Stimulated activated CD8-positive, alpha-beta memory T cell treated with anti-CD3 and anti-CD28 coated beads, Interleukin-15, amount 100 ng/mL, for 4 hours (primary cell): ENCODE measurements around the gene FARS2.
"Not testable (repeated sequence)": the region's sequence is repeated elsewhere in the genome, so short reads cannot be mapped to it uniquely, and the experiment has no call there.

Source experiments
- DNase-seq, 2 donors: peaks; one replicate each; pipeline ENCODE4 v3.0.0-alpha.2; 2020; ENCODE audit warnings: low read depth in 2 of 2

Gene FARS2

DNA sequence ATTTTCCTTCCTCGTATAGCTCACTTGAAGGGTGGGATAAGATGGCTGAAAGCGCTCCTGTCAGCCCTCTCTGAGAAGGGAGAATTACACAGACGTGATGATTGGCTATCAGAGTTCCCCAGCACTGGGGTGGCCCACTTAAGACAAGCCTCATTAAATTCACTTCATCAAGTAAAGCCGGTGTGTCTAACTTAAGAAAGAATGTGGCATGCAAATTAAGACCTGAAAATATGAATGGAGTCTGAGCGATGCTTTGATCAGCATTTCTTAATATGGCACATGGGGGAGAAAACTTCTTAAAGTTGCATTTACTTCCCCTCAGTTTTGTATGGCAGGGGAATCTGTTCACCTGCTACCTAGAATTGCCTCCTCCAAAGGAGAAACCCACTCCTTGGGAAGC, 369.3 kb downstream of the FARS2 start:
- DNase-seq: no peak

DNA sequence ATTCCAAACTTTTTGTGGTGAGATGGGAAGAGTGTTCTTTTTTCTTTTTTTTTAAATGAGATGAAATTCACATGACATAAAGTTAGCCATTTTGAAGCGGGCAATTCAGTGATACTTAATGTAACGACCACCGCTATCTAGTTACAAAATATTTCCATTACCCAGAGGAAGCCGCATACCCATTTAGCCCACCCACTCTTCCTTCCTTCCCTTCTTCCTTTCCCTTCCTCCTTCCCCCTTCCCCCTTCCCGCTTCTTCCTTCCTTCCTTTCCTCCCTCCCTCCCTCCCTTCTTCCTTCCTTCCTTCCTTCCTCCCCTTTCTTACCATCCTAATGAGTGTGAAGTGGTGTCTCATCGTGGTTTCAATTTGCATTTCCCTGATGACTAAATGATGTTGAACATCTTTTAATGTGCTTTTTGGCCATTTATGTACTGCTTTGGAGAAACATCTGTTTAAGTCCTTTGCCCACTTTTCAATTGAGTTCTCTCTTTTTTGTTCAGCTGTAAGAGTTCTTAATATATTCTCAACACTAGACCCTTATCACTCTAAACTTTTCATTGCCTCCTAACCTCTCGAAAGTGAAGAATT, 371.1 kb downstream of the FARS2 start:
- no peak for DNase-seq

DNA sequence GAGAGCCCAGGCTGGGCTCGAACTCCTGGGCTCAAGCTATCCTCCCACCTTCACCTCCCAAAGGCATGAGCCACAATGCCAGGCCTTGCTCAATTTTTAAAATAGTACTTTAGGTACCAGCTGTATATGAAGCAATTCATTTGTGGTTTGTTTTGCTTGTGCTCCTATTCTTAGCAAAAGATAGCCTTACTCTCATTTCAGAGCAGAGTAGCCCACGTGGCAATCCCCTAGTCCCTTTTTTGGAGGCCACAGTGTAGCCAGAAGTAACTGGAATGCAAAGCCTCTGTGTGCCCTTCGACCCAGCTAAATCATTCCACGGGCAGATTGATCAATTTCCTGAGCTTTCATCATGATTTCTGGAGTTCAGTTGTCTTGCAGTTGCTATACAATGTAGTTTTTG, 373.2 kb downstream of the FARS2 start:
- DNase-seq: no peak

DNA sequence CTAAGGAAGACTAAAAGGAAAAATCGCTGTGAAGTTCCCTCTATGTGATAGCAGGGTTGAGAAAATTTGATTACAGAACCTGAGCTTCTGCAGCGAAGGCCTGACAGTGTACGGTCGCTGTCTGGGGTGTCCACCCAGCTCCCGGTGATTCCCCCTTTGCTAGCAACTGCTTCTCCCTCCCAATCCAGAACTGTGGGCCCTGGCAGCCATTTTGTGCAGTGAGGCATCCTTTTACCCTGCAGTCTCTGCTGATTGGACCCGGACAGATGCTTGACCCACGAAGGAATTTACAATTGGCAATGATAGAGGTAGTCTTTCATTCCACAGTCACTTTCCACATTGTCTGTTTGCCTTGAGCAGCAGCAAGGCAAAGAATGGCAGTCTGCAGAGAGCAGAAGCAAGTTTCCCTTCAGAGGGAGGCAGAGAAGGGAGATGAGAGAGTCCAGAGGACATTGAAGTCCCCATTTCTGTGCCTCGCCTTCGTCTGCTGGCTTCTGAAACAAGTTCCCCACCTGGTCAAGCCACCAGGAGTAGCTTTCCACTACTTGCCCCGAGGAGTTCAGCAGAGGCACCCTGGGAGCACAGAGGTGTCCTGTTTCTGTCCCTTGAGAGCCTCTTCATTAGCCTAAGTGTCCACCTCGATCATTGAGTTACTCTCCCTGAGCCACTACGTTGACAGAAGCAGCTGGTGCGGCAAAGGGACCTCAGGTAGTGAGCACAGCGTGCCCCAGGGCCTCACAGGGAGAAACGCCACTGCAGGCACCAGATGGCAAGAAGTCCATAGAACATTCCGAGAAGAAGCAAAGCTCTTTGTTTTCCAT, 375.1 kb downstream of the FARS2 start:
- DNase-seq: no peak

DNA sequence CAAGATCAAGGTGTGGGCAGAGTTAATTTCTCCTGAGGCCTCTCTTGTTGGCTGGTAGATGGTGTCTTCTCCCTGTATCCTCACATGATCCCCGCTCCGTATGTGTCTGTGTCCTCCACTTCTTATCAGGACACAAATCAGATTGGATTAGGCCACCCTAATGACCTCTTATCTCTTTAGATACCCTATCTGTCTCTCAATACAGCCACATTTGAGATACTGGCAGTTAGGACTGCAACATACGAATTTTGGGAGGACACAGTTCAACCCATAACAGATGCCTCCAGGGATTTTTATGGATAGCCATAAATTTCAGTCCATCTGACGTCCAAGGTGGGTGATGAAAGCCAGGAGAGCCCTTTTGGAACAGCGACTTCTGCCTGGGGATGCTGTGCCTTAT, 376.4 kb downstream of the FARS2 start:
- no peak for DNase-seq

DNA sequence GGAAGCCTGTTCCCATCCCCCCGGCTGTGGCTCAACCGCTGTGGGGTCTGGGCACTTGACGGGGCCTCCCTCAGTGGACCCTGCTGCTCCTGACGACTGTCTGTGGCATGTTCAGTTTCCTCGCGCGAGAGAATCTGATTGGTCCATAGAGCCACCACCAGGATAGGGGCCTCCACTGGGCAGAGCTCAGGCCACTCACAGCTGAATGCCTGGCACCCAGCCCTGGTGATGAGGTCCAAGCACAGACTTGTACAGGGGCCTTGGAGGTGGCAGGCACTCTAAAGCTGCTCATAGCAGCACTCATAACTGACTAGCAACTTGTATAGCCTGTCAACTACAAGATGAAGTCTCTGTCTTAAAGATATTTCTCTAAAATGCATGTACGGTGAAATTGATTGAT, 377.4 kb downstream of the FARS2 start:
- no peak for DNase-seq

DNA sequence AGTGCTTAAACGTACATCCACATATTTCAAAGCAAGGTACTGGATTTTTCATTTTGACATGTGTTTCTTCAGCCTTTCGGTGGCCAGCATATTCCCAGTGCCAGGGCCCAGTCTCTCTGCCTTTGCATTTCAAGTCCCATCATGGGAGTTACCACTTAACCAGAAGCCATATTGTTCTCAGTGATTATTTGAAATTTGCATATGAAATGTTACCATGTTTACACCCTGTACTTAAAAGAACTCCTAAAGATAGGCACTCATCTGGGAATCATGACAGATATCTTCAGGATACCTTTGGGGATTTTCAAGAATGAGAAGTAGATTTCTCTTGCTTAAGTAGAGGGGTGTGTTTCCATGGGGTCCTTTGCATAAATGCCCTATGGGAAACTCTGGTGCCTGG, 377.9 kb downstream of the FARS2 start:
- DNase-seq: no peak

DNA sequence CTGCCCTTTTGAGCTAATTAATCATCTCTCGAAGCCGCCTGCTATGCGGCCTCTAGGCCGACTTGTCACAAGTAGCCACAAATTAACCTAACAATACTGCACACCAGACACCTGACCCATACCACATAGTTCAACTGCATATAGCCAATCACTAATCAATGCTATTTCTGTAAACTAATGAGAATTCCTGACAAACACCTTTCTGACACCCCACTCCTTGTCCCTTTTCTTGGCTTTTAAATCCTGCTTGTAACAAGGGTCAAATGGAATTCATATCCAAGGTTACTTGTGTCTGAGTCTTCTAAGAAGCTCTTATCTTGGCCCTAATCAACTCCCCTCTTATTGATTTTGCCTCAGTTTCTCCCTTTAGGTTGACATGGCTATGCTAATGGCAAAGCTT, 379.3 kb downstream of the FARS2 start:
- no peak for DNase-seq

DNA sequence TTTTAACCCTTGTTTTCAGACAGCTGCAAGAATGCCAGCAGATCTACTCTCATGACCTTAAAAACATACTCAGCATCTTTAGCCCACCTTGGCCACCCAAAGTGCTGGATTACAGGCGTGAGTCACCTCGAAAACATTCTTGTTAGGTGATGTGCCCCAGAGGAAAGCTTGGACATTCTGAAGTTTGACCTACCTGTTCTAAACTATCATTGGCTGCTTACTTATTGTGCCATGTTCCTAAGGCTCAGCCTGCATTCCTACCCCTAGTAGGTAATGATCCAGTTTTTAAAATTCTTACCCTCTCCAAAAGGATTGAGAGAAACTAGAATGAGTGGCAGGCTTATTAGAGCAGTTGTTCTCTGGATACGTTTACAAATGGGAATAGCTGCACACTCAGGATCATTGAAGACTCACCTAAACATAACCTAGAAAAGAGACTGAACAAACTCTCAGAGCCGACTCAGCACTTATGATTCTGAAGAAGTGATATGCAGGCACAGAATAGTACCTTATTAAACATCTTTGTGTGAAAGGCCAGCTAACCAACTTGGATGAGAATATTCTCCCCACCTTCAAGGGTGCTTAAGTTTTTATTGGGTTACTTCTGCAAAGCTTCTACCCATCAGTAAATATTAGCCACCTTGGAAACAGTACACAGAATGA, 383.3 kb downstream of the FARS2 start:
- no peak for DNase-seq

DNA sequence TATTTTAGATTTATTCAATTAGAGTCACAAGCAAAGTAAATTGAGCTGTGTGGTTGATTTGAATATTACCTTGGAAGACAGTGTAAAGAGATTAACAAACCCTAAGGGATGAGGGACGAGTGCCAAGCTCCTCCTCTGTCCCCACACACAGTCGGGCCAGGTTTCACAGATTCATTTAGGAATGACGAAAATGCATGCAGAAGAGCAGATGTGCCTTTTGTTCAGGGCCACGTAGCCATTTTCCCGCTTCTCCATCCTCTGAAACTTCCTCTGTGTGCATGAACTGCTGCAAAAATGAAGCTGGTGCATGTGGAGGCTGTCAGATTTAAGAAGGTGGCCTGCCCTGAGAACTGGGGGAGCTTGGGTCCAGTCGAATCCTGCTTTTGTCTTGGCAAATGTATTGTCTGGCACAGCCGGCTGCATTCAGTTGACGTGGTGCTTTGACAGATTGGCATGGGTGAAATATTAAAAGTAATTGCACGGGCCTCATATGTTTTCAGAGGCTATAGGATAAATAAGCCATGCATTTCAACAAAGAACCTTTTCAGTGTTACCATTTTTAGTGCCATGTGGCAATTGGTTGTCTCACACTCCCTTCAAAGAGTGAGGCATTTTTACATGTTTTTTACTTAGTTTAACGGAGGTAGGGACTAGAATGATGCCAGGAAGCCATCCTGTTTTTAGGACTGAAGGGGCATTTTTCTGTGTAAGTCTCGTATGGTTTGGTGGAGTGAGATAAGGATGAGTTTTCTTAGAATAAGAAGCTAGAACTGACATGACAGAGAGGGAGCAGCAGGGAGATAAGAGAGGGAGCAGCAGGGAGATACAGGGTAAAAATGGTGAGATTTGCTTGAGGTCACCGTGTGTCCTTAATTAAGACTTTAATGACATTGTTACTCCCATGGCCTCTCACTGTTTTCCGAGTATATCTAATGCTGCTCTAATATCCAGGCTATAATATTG, 384.3 kb downstream of the FARS2 start:
- no peak for DNase-seq

DNA sequence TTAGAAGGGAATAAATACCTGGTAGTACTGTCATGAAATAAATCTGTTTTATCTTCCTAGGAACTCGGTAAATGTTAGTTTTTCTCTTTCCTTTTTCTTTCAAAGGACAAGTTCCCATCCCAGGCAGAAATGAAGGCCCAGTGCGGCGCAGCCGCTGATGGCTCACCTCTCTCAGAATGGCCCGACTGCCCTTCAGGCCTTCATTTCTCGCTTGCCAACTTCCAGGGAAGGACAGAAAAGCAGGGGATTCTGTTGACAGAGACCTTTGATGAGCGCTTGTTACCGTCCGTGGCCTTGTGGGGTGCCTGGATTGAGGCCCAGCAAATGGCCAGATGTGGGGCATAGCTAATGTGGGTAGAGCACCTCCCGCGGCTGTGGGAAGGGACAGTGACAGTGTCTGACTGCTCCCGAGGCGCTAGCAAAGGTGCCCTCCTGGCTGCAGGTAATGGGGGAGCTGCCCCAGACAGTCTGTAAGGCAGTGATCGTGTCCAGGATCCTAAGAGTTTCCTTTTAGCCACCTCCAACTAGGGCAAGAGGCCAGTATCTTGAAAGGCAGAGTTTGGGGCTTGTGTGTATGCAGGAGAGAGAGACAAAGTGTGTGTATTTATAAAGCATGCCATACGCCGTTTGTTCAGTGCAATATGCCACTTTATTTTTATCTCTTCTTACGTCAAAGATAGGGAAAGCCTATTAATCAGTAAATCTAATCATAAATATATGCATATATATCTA, 391.3 kb downstream of the FARS2 start:
- no peak for DNase-seq

DNA sequence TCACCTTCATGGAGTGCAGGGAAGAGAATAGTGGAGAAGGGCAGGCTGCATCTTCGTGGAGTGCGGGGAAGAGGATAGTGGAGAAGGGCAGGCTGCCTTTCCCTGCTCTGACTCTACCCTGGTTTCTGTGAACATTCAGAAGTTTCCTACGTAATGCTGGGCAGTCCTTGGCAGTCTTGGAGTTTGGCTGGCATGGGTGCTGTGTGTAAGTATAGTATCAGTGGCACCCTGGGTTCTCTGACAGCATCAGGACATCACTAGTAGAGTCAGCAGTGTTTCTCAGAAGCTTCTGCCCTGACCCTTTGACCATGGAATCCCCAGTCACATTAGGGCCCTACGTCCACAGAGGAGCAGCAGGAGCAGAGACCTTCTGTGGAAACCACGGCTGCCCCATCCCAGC, 392.5 kb downstream of the FARS2 start:
- DNase-seq: no peak

DNA sequence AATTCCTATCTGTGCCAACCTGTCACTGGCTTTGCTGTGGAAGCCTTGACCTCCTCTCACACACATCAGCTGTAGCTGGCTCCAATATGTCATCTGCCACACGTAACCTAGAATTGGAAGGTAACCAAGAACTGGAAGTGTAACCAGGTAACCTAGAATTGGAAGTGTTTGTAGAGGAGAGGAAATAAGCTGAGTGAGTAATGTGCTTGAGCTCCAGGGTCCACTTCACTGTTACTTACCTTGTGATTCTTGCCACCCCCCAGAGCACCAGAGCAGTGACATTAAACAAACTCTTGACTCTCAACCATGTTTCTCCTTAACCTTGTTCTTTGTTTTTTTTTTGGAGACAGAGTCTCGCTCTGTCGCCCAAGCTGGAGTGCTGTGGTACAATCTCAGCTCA, 394.9 kb downstream of the FARS2 start:
- DNase-seq: no peak

DNA sequence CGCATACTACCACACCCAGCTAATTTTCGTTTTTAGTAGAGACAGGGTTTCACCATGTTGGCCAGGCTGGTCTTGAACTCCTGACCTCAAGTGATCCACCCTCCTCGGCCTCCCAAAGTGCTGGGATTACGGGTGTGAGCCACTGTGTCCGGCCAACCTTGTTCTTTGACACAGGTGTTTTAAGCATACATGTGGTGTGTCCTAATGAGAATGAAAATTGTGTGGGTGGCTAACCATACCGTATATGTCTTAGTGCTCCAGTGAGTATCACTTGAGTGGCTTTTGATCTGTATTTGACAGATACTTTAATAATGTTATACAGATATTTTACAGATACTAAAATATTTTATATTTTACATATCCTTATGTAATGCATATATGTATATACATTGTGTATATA, 395.4 kb downstream of the FARS2 start:
- not testable (repeated sequence) for DNase-seq

DNA sequence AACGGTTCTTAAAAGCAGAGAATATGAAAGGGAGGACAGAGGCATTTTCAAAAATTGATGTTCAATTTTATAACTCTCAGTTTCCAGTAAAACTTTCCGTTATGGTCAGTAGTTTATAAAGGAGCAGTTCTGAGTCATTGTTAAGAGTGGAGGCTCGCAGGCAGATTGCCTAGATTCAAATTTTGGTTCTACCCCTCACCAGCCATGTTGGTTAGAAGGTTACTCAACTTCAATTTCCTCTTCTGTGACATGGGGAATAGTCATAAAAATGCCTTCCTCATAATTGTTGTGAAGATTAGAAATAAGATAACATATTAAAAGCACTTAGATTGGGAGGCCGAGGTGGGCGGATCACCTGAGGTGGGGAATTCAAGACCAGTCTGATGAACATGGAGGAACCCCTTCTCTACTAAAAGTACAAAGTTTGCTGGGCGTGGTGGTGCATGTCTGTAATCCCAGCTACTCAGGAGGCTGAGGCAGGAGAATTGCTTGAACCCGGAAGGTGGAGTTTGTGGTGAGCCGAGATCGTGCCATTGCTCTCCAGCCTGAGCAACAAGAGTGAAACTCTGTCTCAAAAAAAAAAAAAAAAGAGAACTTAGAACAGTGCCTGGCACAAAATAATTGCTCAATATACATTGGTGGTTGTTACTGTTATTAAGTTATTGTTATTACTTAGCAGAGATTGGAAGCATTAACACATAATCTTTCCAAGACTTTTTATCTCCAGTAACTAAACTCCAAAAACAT, 396.5 kb downstream of the FARS2 start:
- no peak for DNase-seq

DNA sequence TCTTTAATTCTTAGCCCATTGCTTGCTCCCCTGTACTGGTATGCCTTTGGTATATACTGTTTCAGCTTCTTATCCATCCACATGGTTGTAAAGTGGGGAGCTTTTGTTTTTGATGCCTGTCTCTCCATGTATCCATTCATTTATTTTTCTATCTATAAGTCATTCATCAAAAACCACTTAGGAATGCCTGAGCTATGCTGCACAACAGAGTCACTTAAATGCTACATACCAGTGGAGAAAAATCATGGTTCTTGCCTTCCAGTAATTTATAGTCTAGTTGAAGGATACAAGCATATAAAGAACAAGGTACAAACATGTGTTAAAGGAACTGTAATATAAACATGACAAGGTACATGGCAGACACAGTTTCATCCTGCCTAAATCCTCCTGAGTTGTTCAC, 398.2 kb downstream of the FARS2 start:
- DNase-seq: no peak

DNA sequence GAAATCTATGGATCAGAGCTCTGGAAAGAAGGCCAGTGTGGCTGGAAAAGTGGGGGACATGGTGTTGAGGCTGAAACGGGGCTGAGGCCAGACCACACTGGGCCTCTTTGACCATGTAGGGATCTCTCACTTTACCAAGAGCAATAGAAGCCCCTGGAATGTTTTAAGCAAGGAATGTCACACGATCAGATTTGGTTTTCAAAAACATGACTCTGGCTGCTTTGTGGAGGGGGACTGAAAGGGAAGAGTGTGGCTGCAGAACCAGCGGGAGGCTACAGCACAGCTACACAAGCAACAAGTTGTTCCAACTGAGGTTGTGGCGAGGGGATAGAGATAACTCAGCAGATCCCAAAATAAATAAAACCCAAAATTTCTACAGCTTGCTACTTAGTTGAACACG, 399.5 kb downstream of the FARS2 start:
- DNase-seq: no peak

DNA sequence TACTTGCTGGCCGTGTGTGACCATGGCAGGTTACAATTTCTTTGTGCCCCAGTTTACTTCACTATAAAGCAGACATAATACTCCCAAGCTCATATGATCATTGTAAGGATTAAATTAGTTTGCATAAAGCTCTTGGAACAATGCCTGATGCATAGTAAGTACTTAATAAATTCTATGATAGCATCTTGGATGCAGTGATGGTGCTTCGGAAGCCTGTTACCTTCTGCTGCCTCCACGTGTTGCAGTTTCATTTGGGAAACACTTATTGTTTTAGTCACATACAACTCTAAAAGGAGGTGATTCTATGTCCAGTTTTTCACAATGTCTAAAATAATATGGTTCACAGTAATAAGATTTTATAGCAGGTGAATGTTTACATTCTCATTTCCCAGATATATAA, 401.5 kb downstream of the FARS2 start:
- no peak for DNase-seq

DNA sequence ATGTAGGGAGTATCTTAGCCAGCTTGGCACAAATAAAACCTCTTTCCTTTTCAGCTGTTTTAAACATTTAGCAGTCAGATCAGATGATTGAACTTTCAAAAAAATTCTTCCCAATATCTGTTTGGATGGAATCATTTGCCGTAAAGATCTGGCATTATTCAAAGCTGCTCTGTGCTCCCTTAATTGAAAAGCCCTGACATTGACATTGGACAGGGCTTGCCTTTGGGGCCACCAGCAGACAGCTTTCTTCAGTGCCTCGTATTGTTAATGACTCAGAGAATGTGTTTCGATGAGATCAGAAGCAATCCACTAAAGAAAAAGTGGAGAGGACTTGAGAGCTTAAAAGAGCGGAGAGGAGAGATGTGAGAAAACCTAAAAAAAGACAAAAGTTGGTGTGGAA, 401.9 kb downstream of the FARS2 start:
- no peak for DNase-seq

DNA sequence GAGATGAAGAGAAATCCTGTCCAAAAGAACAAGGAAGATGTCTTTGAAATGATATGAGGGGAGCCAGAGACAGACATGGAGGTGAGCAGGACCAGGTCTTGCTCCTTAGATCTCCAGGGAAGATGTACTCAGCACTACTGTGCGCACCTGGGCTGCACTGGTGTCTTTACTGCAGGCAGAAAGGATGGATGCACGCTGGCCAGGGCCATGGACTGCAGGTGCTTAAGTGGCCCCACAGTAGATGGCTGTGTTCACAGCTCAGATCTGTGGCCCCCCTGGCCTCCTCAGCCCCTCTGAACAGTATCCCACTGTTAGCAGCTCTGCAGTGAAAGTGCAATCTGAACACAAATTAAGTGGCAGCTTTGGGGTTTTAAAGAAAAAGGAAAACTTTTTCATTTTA, 402.4 kb downstream of the FARS2 start:
- no peak for DNase-seq

DNA sequence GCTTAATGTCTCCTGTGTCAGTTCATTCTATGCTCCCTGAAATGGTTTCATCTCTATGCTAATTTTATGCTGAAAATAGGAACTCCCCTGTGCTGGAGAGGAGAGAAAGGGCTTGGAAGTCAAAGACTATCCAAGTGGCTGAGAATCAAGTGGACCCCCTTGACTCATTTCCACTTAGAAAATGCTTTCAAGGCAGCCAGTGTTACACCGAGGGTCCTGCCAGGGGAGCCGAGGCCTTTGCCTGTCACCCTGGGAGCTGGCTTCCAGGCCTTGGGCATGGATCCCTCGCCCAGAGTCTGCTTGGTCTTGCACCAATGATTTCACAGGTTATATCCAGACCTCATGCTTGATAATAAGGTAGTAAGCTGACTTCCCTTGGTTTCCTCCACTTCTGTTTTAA, 402.8 kb downstream of the FARS2 start:
- DNase-seq: no peak
